IgD-negative memory B cell (primary cell): ENCODE data around the gene DCN. TPM values are rescaled to one million over a fixed set of nuclear protein-coding genes. Genes with fewer than 3 reads are reported as not detected.

Source experiments
- H3K27ac Mint-ChIP-seq, 3 donors: one replicate each; pipeline ENCODE4 v1.8.0; 2020 to 2022; ENCODE audit warnings: mild to moderate bottlenecking in 3 of 3, mixed read lengths in 3 of 3, moderate library complexity in 1 of 3
- H3K27me3 Mint-ChIP-seq: one replicate; pipeline ENCODE4 v1.8.0; 2021; ENCODE audit warnings: mixed read lengths
- H3K36me3 Mint-ChIP-seq: one replicate; pipeline ENCODE4 v1.8.0; 2020; ENCODE audit warnings: mild to moderate bottlenecking, mixed read lengths
- H3K4me1 Mint-ChIP-seq, 3 donors: one replicate each; pipeline ENCODE4 v1.8.0; 2020 to 2022; ENCODE audit warnings: mixed read lengths in 3 of 3, mild to moderate bottlenecking in 1 of 3
- H3K4me3 Mint-ChIP-seq, 4 donors: one replicate each; pipeline ENCODE4 v1.8.0; 2020 to 2022; ENCODE audit warnings: mild to moderate bottlenecking in 4 of 4, mixed read lengths in 4 of 4, moderate library complexity in 3 of 4
- H3K9me3 Mint-ChIP-seq, 3 donors: one replicate each; pipeline ENCODE4 v1.8.0; 2020 to 2021; ENCODE audit warnings: mixed read lengths in 3 of 3, mild to moderate bottlenecking in 1 of 3
- polyA plus RNA-seq: library from polyadenylated mRNA; unstranded; fragments of 300-500 nt; fragmentation: Illumina TruSeq; gene quantifications from one replicate; pipeline ENCODE4 v1.2.3, GENCODE V29; 2021

DCN gene
- polyA plus RNA-seq, 1 donor from 2014 or later = not detected

GRCh38 chr12:91109148-91109564 lies 73.5 kb downstream of the DCN start:
- no peaks in the 10 kb centered on the region for H3K9me3 Mint-ChIP-seq
- H3K4me1 Mint-ChIP-seq = peaks cover 0 to 2% (median 0%) of the 10 kb centered on the region in 3 donors
- no peak overlapping the region for H3K4me3 Mint-ChIP-seq
- H3K27ac Mint-ChIP-seq = no peak overlapping the region
- H3K27me3 Mint-ChIP-seq = peaks cover 2% of the 10 kb centered on the region
- H3K36me3 Mint-ChIP-seq = no peaks in the 10 kb centered on the region

GRCh38 chr12:91108196-91108755 lies 74.3 kb downstream of the DCN start:
- no peaks in the 10 kb centered on the region for H3K36me3 Mint-ChIP-seq
- H3K4me3 Mint-ChIP-seq = no peak overlapping the region
- H3K27ac Mint-ChIP-seq = no peak overlapping the region
- H3K9me3 Mint-ChIP-seq = no peaks in the 10 kb centered on the region
- H3K4me1 Mint-ChIP-seq = peaks cover 0 to 2% (median 0%) of the 10 kb centered on the region in 3 donors
- H3K27me3 Mint-ChIP-seq = peaks cover 2% of the 10 kb centered on the region

DNA sequence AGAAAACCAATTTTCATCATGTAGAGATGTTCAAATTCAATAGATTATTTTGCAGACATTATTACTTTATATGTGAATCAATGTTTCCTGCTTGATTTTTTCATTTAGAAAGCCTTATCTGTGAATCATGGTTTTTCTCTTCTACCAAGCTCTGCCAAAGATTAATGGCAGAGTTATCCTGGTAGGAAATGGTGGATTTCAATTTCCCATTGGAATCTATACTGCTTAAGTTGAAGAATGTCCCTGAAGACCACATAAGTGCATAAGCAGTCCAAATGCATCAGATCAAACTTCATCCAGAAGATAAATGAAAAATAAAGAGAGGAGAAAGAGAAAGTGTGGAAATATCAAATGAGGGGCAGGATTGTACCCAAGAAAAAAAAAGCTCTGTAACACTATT lies 76.3 kb downstream of the DCN start:
- peaks cover 0 to 1% (median 0%) of the 10 kb centered on the region in 3 donors for H3K4me1 Mint-ChIP-seq
- H3K9me3 Mint-ChIP-seq = no peaks in the 10 kb centered on the region
- H3K36me3 Mint-ChIP-seq = no peaks in the 10 kb centered on the region
- no peak overlapping the region for H3K4me3 Mint-ChIP-seq
- H3K27ac Mint-ChIP-seq = no peak overlapping the region
- H3K27me3 Mint-ChIP-seq = peaks cover 2% of the 10 kb centered on the region

DNA sequence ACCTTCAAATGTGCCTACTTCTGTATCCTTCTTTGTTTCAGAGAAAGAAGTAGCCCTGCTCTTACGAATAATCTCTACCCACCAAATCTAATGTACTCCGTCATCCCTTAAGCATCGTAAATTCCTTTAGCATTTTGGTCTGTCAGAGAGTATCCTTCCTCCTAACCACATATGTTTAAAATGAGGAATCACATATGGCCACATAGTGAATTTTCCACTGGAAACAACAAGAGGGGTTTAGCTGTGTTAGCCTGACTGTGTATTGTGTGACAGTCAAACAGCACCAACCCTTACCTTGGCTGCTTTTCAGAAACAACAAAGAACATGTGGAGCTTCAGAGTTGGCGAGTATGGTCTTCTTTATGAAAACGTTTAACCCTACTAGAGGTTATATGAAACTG lies 76.8 kb downstream of the DCN start:
- Mint-ChIP-seq H3K27ac (no peak overlapping the region), H3K9me3 (no peaks in the 10 kb centered on the region), H3K36me3 (no peaks in the 10 kb centered on the region), H3K27me3 (peaks cover 2% of the 10 kb centered on the region), H3K4me1 (peaks cover 0 to 1% (median 0%) of the 10 kb centered on the region in 3 donors), H3K4me3 (no peak overlapping the region)

DNA sequence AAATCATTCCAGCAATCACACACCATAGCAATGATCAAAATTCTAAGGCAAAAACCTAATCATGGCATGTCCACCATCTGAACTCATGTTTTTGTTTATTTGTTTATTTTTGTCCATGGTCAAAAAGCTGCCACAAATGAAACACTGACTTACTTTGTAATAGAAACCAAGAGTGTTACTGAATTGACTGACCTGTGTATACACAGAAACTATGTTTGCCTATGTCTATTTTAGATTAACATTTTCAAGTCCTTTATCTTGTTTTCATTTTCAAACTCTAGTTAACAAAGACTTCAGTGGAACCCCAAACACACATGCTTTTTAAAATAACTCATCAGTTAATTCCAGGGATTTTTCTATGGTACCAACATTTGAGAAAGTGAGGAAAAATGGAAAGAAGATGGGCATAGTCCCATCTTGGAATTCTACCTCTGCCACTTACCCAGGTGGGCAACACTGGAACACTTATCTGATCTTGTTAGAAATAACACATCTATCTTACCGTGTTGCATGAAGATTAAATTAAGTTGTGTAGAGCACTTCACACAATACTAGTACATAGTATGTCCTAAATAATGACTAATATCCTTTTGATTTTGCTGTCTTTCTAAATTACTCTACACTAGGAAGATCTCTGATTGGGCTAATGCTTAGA lies 77.7 kb downstream of the DCN start:
- Mint-ChIP-seq H3K4me1 (peaks cover 0 to 1% (median 0%) of the 10 kb centered on the region in 3 donors), H3K9me3 (no peaks in the 10 kb centered on the region), H3K4me3 (no peak overlapping the region), H3K36me3 (no peaks in the 10 kb centered on the region), H3K27me3 (peaks cover 2% of the 10 kb centered on the region), H3K27ac (no peak overlapping the region)

DNA sequence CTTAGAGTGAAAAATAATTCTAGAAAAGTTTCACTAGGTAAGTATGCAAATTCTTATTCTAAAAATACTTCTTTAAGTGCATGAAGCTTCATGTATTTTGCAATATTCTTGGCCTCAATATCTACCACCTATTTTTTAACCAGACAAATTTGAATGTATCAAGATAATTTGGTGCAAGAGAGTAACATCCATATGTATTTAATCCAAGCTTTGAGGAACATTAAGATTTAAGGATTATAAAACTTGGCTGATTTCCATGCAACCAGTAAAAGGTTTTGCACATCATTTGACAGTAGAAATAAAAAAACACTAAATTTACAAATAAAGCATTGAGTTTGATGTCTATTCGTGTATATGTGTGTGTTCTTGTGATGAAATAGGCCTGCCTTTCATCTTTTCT lies 79.0 kb downstream of the DCN start:
- Mint-ChIP-seq H3K4me3 (no peak overlapping the region), H3K27me3 (peaks cover 2% of the 10 kb centered on the region), H3K4me1 (peaks cover 0 to 1% (median 0%) of the 10 kb centered on the region in 3 donors), H3K27ac (no peak overlapping the region), H3K36me3 (no peaks in the 10 kb centered on the region), H3K9me3 (no peaks in the 10 kb centered on the region)

- no peak overlapping the region for H3K27ac Mint-ChIP-seq
- no peak overlapping the region for H3K4me3 Mint-ChIP-seq
- H3K4me1 Mint-ChIP-seq = peaks cover 0 to 1% (median 0%) of the 10 kb centered on the region in 3 donors
- H3K27me3 Mint-ChIP-seq = peaks cover 2% of the 10 kb centered on the region
- H3K9me3 Mint-ChIP-seq = no peaks in the 10 kb centered on the region
- H3K36me3 Mint-ChIP-seq = no peaks in the 10 kb centered on the region
Measured at GRCh38 chr12:91103101-91103500, 79.5 kb downstream of the DCN start.

GRCh38 chr12:91100906-91101305 lies 81.7 kb downstream of the DCN start:
- Mint-ChIP-seq H3K4me3 (no peak overlapping the region), H3K9me3 (no peaks in the 10 kb centered on the region), H3K36me3 (no peaks in the 10 kb centered on the region), H3K27me3 (no peaks in the 10 kb centered on the region), H3K4me1 (no peaks in the 10 kb centered on the region), H3K27ac (no peak overlapping the region)

- Mint-ChIP-seq H3K4me1 (no peaks in the 10 kb centered on the region), H3K4me3 (no peak overlapping the region), H3K27ac (no peak overlapping the region), H3K27me3 (no peaks in the 10 kb centered on the region), H3K36me3 (no peaks in the 10 kb centered on the region), H3K9me3 (no peaks in the 10 kb centered on the region)
Measured at GRCh38 chr12:91099836-91100235, 82.8 kb downstream of the DCN start.

DNA sequence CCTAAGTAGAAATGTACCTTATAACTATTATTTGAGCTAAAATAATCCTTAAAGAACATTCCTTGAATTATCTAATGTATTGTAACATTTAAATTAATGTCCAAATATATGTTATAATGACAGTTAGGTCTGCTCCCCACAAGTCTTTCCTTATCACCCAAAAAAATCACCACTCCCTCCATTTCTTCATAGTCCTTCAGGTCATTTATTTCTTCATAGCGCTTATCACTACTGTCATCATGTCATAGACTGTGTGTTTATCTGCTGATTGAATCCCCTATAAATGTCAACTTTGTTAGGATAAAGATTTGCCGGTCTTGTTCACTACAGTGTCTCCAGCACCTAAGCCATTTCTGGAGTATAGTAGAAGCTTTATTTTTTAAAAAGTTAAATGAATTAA lies 83.3 kb downstream of the DCN start:
- Mint-ChIP-seq H3K9me3 (no peaks in the 10 kb centered on the region), H3K4me3 (no peak overlapping the region), H3K27ac (no peak overlapping the region), H3K27me3 (no peaks in the 10 kb centered on the region), H3K4me1 (no peaks in the 10 kb centered on the region), H3K36me3 (no peaks in the 10 kb centered on the region)

DNA sequence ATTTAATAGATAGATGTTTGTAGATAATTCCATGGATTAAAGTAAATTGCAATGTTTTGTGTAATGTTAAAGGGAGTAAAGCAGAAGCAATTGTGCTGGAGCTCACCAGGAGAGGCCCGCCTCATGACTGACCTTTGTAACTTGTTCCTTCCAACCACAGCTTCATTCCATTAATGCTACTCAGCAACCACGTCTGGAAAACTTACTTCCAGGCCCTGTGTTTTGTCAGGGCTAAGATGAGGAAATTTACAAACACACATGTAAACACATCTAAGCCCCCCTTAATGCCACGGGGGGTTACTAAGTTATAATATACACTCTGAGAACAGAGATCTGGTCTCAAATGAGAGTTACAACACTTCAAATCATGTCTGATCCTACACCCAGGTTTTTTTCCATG lies 83.7 kb downstream of the DCN start:
- no peak overlapping the region for H3K27ac Mint-ChIP-seq
- no peaks in the 10 kb centered on the region for H3K9me3 Mint-ChIP-seq
- no peak overlapping the region for H3K4me3 Mint-ChIP-seq
- H3K4me1 Mint-ChIP-seq = no peaks in the 10 kb centered on the region
- H3K27me3 Mint-ChIP-seq = no peaks in the 10 kb centered on the region
- no peaks in the 10 kb centered on the region for H3K36me3 Mint-ChIP-seq

- Mint-ChIP-seq H3K4me1 (no peaks in the 10 kb centered on the region), H3K36me3 (no peaks in the 10 kb centered on the region), H3K27me3 (no peaks in the 10 kb centered on the region), H3K27ac (no peak overlapping the region), H3K4me3 (no peak overlapping the region), H3K9me3 (no peaks in the 10 kb centered on the region)
Measured at GRCh38 chr12:91098461-91098860, 84.2 kb downstream of the DCN start.

GRCh38 chr12:91094957-91095356 lies 87.7 kb downstream of the DCN start:
- peaks cover 0 to 6% (median under 1%) of the 10 kb centered on the region in 3 donors for H3K9me3 Mint-ChIP-seq
- peaks cover 1% of the 10 kb centered on the region for H3K27me3 Mint-ChIP-seq
- no peak overlapping the region for H3K27ac Mint-ChIP-seq
- H3K4me3 Mint-ChIP-seq = no peak overlapping the region
- H3K36me3 Mint-ChIP-seq = no peaks in the 10 kb centered on the region
- H3K4me1 Mint-ChIP-seq = no peaks in the 10 kb centered on the region

- Mint-ChIP-seq H3K27me3 (peaks cover 1% of the 10 kb centered on the region), H3K27ac (no peak overlapping the region), H3K4me1 (no peaks in the 10 kb centered on the region), H3K4me3 (no peak overlapping the region), H3K9me3 (peaks cover 2 to 9% (median 4%) of the 10 kb centered on the region in 3 donors), H3K36me3 (no peaks in the 10 kb centered on the region)
Measured at GRCh38 chr12:91094032-91094662, 88.5 kb downstream of the DCN start.

- Mint-ChIP-seq H3K4me3 (no peak overlapping the region), H3K9me3 (peaks cover 2 to 13% (median 9%) of the 10 kb centered on the region in 3 donors), H3K27me3 (peaks cover 1% of the 10 kb centered on the region), H3K4me1 (no peaks in the 10 kb centered on the region), H3K36me3 (no peaks in the 10 kb centered on the region), H3K27ac (no peak overlapping the region)
Measured at GRCh38 chr12:91093341-91093740, 89.3 kb downstream of the DCN start.
